ENCODE measurements around the gene EFNA2. TPM values are rescaled to one million over a fixed set of nuclear protein-coding genes. Genes with fewer than 3 reads are reported as not detected.

Gene EFNA2
- total RNA-seq, 4 donors from 2014 or later: 0.76 TPM; not detected in 3

DNA sequence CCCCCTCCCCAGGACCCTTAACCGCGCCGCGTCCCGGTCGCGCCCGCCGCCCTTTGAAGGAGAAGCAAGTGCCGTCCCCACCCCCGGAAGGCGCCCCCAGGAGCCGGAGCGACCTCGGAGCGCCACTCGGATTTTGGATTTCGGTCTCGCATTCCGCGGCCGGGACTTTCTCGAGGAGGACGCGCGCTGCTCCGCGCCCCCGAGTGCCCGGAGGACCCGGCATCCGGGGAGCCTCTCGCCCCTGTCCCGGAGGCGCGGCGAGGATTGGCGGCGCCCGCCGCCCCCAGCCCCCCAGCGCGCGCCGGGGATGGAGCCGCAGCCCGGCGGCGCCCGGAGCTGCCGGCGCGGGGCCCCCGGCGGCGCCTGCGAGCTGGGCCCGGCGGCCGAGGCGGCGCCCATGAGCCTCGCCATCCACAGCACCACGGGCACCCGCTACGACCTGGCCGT is 35.7 kb upstream of the EFNA2 start:
- Histone ChIP-seq H3K27me3 (no peaks in the 10 kb centered on the region), H3K4me1 (peaks cover 0 to 26% of the 10 kb centered on the region in 2 donors), H3K9me3 (no peaks in the 10 kb centered on the region), H3K4me3 (peak overlapping the region; percentile 70 to 86), H3K27ac (peak overlapping the region; percentile 96 to 98), H3K36me3 (no peaks in the 10 kb centered on the region)
- intact Hi-C loops (cut with DNase I; ENCODE audit: low total_unique reads): no loop called here
- TF ChIP-seq POLR2A (IDR thresholded peaks at IDR 0.05): no peak
- no peak for TF ChIP-seq CTCF (IDR thresholded peaks at IDR 0.05)
- DNase-seq: no peak

DNA sequence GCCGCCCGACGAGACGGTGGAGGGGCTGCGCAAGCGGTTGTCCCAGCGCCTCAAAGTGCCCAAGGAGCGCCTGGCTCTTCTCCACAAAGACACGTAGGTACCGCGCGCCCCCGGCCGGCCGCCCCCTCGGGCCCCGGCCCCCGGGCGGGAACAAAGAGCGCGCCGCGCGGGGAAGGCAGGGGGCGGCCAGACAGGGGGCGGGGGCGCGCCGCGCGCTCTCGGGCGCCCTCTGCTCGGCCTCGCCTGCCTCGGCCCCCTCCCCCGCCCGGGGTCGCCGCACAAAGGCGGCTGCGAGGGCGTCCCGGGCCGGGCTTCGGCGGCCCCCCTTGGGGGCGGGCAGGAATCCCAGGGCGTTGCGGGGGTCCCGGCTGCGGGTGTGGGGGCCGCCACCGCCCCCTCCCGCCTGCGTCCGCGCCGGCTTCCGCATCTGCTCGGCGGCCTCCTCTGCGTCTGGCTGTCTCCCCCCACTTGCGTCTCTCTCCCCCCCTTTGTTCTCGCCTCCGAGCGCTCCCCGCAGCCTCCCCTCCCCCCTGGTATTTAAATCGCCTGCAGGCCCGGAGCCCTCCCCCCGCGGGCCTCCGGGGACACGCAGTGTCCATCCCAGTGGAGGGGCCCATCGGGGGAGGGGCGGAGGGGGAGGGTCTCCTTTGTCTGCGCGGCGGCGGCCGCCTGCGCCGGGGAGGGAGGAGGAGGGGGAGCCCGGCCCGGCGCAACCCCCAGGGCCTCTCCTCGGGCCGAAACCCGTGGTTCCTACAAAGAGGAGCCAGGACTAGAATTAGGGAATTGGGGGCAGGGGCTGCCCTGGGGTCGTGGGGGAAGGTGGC is 35.0 kb upstream of the EFNA2 start:
- H3K36me3 ChIP-seq: no peaks in the 10 kb centered on the region
- no peaks in the 10 kb centered on the region for H3K27me3 ChIP-seq
- H3K9me3 ChIP-seq: no peaks in the 10 kb centered on the region
- TF ChIP-seq POLR2A (IDR thresholded peaks at IDR 0.05) (peak in 1 of 2 donors; percentile 42), CTCF (IDR thresholded peaks at IDR 0.05) (no peak)
- H3K4me3 ChIP-seq: peak overlapping the region; percentile 70 to 86
- peaks cover 0 to 24% of the 10 kb centered on the region in 2 donors for H3K4me1 ChIP-seq
- intact Hi-C loops (cut with DNase I; ENCODE audit: low total_unique reads): no loop called here
- peak overlapping the region; percentile 96 to 98 for H3K27ac ChIP-seq
- DNase-seq: peak; percentile 63 to 75

GRCh38 chr19:1251330-1252220 is 34.1 kb upstream of the EFNA2 start:
- no peaks in the 10 kb centered on the region for H3K9me3 ChIP-seq
- H3K4me3 ChIP-seq: peak overlapping the region; percentile 70 to 86
- H3K27ac ChIP-seq: peak overlapping the region; percentile 96 to 98
- H3K36me3 ChIP-seq: no peaks in the 10 kb centered on the region
- peak; percentile 67 to 78 for DNase-seq
- intact Hi-C loops (cut with DNase I; ENCODE audit: low total_unique reads): no loop called here
- peaks cover 0 to 24% of the 10 kb centered on the region in 2 donors for H3K4me1 ChIP-seq
- H3K27me3 ChIP-seq: no peaks in the 10 kb centered on the region
- TF ChIP-seq CTCF (IDR thresholded peaks at IDR 0.05): no peak
- no peak for TF ChIP-seq POLR2A (IDR thresholded peaks at IDR 0.05)

- Histone ChIP-seq H3K27ac (peak overlapping the region; percentile 96 to 98), H3K4me3 (peak overlapping the region; percentile 70 to 86), H3K36me3 (no peaks in the 10 kb centered on the region), H3K27me3 (no peaks in the 10 kb centered on the region), H3K9me3 (no peaks in the 10 kb centered on the region), H3K4me1 (peaks cover 0 to 29% of the 10 kb centered on the region in 2 donors)
- intact Hi-C loops (cut with DNase I; ENCODE audit: low total_unique reads): no loop called here
- TF ChIP-seq CTCF (IDR thresholded peaks at IDR 0.05) (no peak), POLR2A (IDR thresholded peaks at IDR 0.05) (no peak)
- DNase-seq: peak in 1 of 2 donors; percentile 95
These were observed 33.4 kb upstream of the EFNA2 start for GRCh38 chr19:1252221-1252820.

Data from uterus (tissue), 4 donors.